Fibroblast of lung (primary cell): ENCODE measurements around the gene RIC8A. TPM values are rescaled to one million over a fixed set of nuclear protein-coding genes. Genes with fewer than 3 reads are reported as not detected.

Experiments used
- DNase-seq, 2 donors: peaks; one replicate each; pipeline versions ENCODE4 v3.0.0 to v3.0.0-alpha.2; 2010; ENCODE audit warnings: low read depth in 2 of 2
- H2AFZ ChIP-seq: 2 replicates; pipeline ENCODE4 v1.5.1; 2012; ENCODE audit warnings: low read length, control low read depth, inconsistent platforms
- H3K27ac ChIP-seq: 2 replicates; pipeline ENCODE4 v1.5.1; 2011; ENCODE audit warnings: low read length, control low read depth; ENCODE audit not compliant: insufficient read depth
- H3K27me3 ChIP-seq: 2 replicates; pipeline ENCODE4 v1.5.1; 2011; ENCODE audit warnings: mild to moderate bottlenecking, low read length; ENCODE audit not compliant: control insufficient read depth, insufficient read depth
- H3K36me3 ChIP-seq: 2 replicates; pipeline ENCODE4 v1.5.1; 2011; ENCODE audit warnings: low read length; ENCODE audit not compliant: control insufficient read depth, insufficient read depth
- H3K4me1 ChIP-seq: 2 replicates; pipeline ENCODE4 v1.5.1; 2011; ENCODE audit warnings: low read length; ENCODE audit not compliant: control insufficient read depth, insufficient read depth; ENCODE audit errors: extremely low read depth
- H3K4me2 ChIP-seq: 2 replicates; pipeline ENCODE4 v1.5.1; 2011; ENCODE audit warnings: low read length, control low read depth; ENCODE audit not compliant: insufficient read depth; ENCODE audit errors: extremely low read depth
- H3K4me3 ChIP-seq, 4 experiments: fragments of 200-600 bp in 1 of 4; sonication (generic) in 1 of 4; replicated peaks in 1 of 4; 2 replicates each; pipeline ENCODE4 v1.5.1; 2011 to 2016; ENCODE audit warnings: low read length in 4 of 4, low read depth in 3 of 4, mild to moderate bottlenecking in 3 of 4, control low read depth in 2 of 4, inconsistent platforms in 1 of 4, mixed read lengths in 1 of 4; ENCODE audit not compliant: insufficient read depth in 1 of 4; ENCODE audit errors: control extremely low read depth in 1 of 4
- H3K79me2 ChIP-seq: 2 replicates; pipeline ENCODE4 v1.5.1; 2012; ENCODE audit warnings: mild to moderate bottlenecking, low read length, inconsistent platforms; ENCODE audit not compliant: control insufficient read depth, insufficient read depth
- H3K9ac ChIP-seq: 2 replicates; pipeline ENCODE4 v1.5.1; 2011; ENCODE audit warnings: mild to moderate bottlenecking, low read length, control low read depth; ENCODE audit not compliant: insufficient read depth
- H3K9me3 ChIP-seq: 2 replicates; pipeline ENCODE4 v1.5.1; 2012; ENCODE audit warnings: low read depth, low read length; ENCODE audit not compliant: control insufficient read depth, insufficient read depth
- H4K20me1 ChIP-seq: 2 replicates; pipeline ENCODE4 v1.5.1; 2011; ENCODE audit warnings: low read length; ENCODE audit not compliant: control insufficient read depth, insufficient read depth; ENCODE audit errors: extremely low read depth
- CTCF ChIP-seq, 2 donors: IDR thresholded peaks in 1 of 2; conservative IDR thresholded peaks in 1 of 2; 1 replicate in 1 of 2; 2 replicates in 1 of 2; pipeline ENCODE4 v1.5.1; 2011 to 2012; ENCODE audit warnings: low read length in 2 of 2, control low read depth in 1 of 2, inconsistent platforms in 1 of 2, low read depth in 1 of 2, mild to moderate bottlenecking in 1 of 2
- EZH2 ChIP-seq: IDR thresholded peaks from 2 replicates; pipeline ENCODE4 v1.5.1; 2012; ENCODE audit warnings: low read length, control low read depth, mild to moderate bottlenecking; ENCODE audit errors: missing control alignments
- polyA plus RNA-seq, 2 donors: library from polyadenylated mRNA; depleted of rRNA in 1 of 2; stranded (reverse) in 1 of 2; unstranded in 1 of 2; fragments of >200 nt; gene quantifications; 2 replicates each; pipeline ENCODE4 v1.2.1, GENCODE V29; 2011 to 2012; ENCODE audit warnings: missing spikeins in 1 of 2
- total RNA-seq: library from RNA; depleted of rRNA; stranded (reverse); fragments of >200 nt; gene quantifications from 2 replicates; pipeline ENCODE4 v1.2.1, GENCODE V29; 2014

The RIC8A gene
- total and polyA plus RNA-seq, 2 donors (not counting 1 experiment from before 2014, with no cell fraction given), result 106 to 230 TPM

DNA sequence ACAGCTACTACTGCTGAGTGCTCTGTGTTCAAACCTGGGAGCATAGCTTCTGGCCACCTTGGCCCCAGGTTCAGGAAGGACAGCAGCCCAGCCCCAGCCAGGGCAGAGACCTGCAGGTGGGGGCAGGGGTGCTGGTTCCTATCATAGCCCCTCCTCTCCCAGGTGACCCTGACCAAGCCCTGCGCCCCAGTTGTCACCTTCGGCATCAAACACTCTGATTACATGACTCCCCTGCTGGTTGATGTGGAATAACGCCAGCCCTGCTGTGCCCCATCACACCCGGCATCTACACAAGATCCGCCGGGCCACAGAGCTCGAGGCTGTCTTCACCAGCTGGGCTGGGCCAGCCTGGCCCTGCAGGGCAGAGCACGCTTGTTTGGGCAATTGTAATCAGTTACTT is 7.7 kb upstream of the RIC8A start:
- no peak for TF ChIP-seq EZH2
- no peak for TF ChIP-seq CTCF (conservative IDR thresholded peaks at IDR 0.05 in 1 of 2, IDR thresholded peaks at IDR 0.05 in 1 of 2; ENCODE audit: low read depth in 1 of 2, low read length in 2 of 2)
- no peak for DNase-seq
- H3K9me3 ChIP-seq, result no peaks in the 10 kb centered on the region
- no peaks in the 10 kb centered on the region for H3K27me3 ChIP-seq
- peaks cover 14% of the 10 kb centered on the region for H3K79me2 ChIP-seq
- H3K27ac ChIP-seq, result no peak overlapping the region
- H2AFZ ChIP-seq, result no peak overlapping the region
- peaks cover 13% of the 10 kb centered on the region for H3K36me3 ChIP-seq
- no peak overlapping the region for H3K9ac ChIP-seq
- no peaks in the 10 kb centered on the region for H3K4me1 ChIP-seq
- H3K4me3 ChIP-seq, result no peak overlapping the region
- H3K4me2 ChIP-seq, result no peak overlapping the region
- H4K20me1 ChIP-seq, result no peaks in the 10 kb centered on the region

DNA sequence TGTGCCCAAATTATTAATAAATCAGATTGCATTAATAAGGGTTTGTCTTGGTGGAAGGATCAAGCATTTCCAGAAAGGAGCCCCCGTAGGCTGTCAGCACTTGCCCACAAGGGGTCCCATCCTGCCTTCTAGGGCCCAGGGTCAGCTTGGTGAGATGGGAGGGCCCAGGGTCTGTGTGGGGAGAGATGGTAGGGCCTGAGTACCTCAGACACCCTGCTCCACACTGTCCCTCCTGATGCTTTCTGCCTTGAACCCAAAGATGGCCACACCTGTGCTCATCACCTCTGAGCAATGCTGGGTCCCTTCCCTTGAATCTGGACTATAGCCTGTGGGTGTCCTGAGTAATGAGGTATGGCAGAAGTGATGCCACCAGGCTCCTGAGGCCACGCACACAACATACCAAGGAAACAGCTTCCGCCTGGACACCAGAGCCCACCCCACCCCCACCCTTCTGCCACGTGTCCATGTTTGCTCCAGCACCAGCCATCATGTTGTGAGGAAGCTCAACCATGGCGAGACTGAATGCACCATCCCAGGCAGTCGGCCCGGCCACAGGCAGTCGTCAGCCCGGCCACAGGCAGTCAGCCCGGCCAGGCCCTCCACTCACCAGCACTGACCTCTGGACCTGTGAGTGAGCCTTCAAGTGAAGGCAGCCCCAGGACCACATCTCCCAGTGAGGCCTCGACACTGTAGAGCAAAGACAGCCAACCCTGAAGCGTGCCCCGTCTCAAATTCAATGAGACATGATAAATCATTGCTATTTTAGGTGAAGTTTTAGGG is 7.1 kb upstream of the RIC8A start:
- peaks cover 20% of the 10 kb centered on the region for H3K79me2 ChIP-seq
- no peaks in the 10 kb centered on the region for H4K20me1 ChIP-seq
- TF ChIP-seq CTCF (conservative IDR thresholded peaks at IDR 0.05 in 1 of 2, IDR thresholded peaks at IDR 0.05 in 1 of 2; ENCODE audit: low read depth in 1 of 2, low read length in 2 of 2) (no peak), EZH2 (no peak)
- H3K27me3 ChIP-seq, result no peaks in the 10 kb centered on the region
- H3K36me3 ChIP-seq, result peaks cover 17% of the 10 kb centered on the region
- H3K9ac ChIP-seq, result no peak overlapping the region
- no peaks in the 10 kb centered on the region for H3K4me1 ChIP-seq
- no peak for DNase-seq
- H3K4me2 ChIP-seq, result no peak overlapping the region
- H2AFZ ChIP-seq, result no peak overlapping the region
- H3K4me3 ChIP-seq, result no peak overlapping the region
- H3K9me3 ChIP-seq, result no peaks in the 10 kb centered on the region
- no peak overlapping the region for H3K27ac ChIP-seq

- H3K9ac ChIP-seq, result no peak overlapping the region
- H3K27me3 ChIP-seq, result no peaks in the 10 kb centered on the region
- H3K36me3 ChIP-seq, result peaks cover 19% of the 10 kb centered on the region
- H3K4me1 ChIP-seq, result peaks cover 6% of the 10 kb centered on the region
- DNase-seq, result no peak
- no peak overlapping the region for H2AFZ ChIP-seq
- H3K4me2 ChIP-seq, result no peak overlapping the region
- H3K9me3 ChIP-seq, result no peaks in the 10 kb centered on the region
- peaks cover 36% of the 10 kb centered on the region for H3K79me2 ChIP-seq
- H3K4me3 ChIP-seq, result no peak overlapping the region
- H4K20me1 ChIP-seq, result no peaks in the 10 kb centered on the region
- H3K27ac ChIP-seq, result no peak overlapping the region
- no peak for TF ChIP-seq EZH2
- TF ChIP-seq CTCF (conservative IDR thresholded peaks at IDR 0.05 in 1 of 2, IDR thresholded peaks at IDR 0.05 in 1 of 2; ENCODE audit: low read depth in 1 of 2, low read length in 2 of 2), result no peak
These were observed 5.5 kb upstream of the RIC8A start for GRCh38 chr11:201966-202365.
